Mesothelial cell of epicardium (in vitro differentiated cells): ENCODE data around the gene CNOT2. TPM values are rescaled to one million over a fixed set of nuclear protein-coding genes. Genes with fewer than 3 reads are reported as not detected.

Experiments used
- DNase-seq, 2 experiments: peaks; one replicate each; pipeline ENCODE4 v3.0.0; 2021; ENCODE audit warnings: low spot score in 2 of 2; ENCODE audit not compliant: unreplicated experiment in 2 of 2
- H3K27ac Mint-ChIP-seq: 2 replicates; pipeline ENCODE4 v1.8.0; 2021; ENCODE audit warnings: mixed read lengths
- H3K27me3 Mint-ChIP-seq: 2 replicates; pipeline ENCODE4 v1.8.0; 2021; ENCODE audit warnings: low read depth, mixed read lengths
- H3K36me3 Mint-ChIP-seq: 2 replicates; pipeline ENCODE4 v1.8.0; 2021; ENCODE audit warnings: mixed read lengths
- H3K4me1 Mint-ChIP-seq: 2 replicates; pipeline ENCODE4 v1.8.0; 2021; ENCODE audit warnings: mixed read lengths
- H3K4me3 Mint-ChIP-seq: 2 replicates; pipeline ENCODE4 v1.8.0; 2021; ENCODE audit warnings: mild to moderate bottlenecking, moderate library complexity, mixed read lengths
- H3K9me3 Mint-ChIP-seq: 2 replicates; pipeline ENCODE4 v1.8.0; 2021; ENCODE audit warnings: mixed read lengths
- total RNA-seq: library from RNA; stranded (reverse); gene quantifications from 3 replicates; pipeline ENCODE4 v1.2.1, GENCODE V29; 2021
- TF ChIP-seq, protein P1 (sequence below): fragments of 200-600 bp; sonication (generic); IDR thresholded peaks from one replicate; pipeline ENCODE4 v1.5.0; 2021; ENCODE audit warnings: antibody characterized with exemption; ENCODE audit not compliant: unreplicated experiment

CNOT2 gene
- total RNA-seq, 1 donor from 2014 or later = 126 TPM

DNA sequence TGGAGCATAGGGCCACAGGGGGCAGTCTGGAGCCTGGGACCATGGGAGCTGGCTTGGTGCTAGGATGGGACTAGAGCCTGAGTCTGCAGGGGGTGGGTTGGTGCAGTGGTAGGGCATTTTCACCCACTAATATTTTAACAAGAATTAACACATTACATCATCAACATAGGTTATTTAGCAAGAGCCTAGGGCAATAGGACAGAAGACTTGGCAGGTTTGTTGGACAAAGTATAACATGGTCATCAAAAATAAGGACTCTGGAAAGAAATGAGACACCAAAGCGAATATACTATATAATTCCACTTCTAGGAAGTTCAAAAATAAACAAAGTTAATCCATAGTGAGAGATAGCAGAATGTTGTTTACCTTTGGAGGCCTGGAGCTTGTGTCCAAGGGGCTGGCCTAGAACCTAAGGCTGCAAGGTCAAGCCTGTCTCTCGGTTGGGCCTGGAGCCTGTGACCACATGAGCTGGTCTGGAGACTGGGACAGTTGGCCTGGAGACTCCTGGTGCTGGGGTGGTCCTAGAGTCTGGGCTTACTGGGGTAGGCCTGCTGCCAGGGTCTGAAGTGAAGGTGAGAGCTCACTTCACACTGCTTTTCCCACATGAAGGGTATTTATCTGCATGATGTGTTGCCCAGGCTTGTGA lies 28.1 kb upstream of the CNOT2 start:
- Mint-ChIP-seq H3K27me3 (no peaks in the 10 kb centered on the region), H3K36me3 (peaks cover 37% of the 10 kb centered on the region), H3K4me3 (no peak overlapping the region), H3K4me1 (no peaks in the 10 kb centered on the region), H3K9me3 (peaks cover 44% of the 10 kb centered on the region), H3K27ac (no peak overlapping the region)
- TF ChIP-seq, protein P1, sequence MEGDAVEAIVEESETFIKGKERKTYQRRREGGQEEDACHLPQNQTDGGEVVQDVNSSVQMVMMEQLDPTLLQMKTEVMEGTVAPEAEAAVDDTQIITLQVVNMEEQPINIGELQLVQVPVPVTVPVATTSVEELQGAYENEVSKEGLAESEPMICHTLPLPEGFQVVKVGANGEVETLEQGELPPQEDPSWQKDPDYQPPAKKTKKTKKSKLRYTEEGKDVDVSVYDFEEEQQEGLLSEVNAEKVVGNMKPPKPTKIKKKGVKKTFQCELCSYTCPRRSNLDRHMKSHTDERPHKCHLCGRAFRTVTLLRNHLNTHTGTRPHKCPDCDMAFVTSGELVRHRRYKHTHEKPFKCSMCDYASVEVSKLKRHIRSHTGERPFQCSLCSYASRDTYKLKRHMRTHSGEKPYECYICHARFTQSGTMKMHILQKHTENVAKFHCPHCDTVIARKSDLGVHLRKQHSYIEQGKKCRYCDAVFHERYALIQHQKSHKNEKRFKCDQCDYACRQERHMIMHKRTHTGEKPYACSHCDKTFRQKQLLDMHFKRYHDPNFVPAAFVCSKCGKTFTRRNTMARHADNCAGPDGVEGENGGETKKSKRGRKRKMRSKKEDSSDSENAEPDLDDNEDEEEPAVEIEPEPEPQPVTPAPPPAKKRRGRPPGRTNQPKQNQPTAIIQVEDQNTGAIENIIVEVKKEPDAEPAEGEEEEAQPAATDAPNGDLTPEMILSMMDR = no peak
- DNase-seq = no peak

DNA sequence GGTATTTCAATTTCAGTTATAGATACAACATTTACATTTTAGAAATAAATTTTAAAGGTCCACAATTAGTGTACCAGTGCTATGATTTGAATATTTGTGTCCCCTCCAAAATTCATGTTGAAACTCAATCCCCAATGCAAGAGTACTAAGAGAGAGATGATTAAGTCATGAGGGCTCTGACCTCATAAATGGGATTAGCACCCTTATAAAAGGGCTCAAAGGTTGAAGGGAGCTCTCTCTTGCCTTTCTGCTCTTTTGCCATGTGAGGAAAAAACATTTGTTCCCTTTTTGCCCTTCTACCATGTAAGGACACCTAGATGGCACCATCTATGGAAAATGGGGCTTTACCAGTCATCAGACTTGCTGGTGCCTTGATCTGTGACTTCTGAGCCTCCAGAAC lies 25.8 kb upstream of the CNOT2 start:
- H3K36me3 Mint-ChIP-seq = peaks cover 35% of the 10 kb centered on the region
- H3K9me3 Mint-ChIP-seq = peaks cover 31% of the 10 kb centered on the region
- H3K27me3 Mint-ChIP-seq = no peaks in the 10 kb centered on the region
- no peak overlapping the region for H3K4me3 Mint-ChIP-seq
- TF ChIP-seq, protein P1 = no peak
- no peak overlapping the region for H3K27ac Mint-ChIP-seq
- no peaks in the 10 kb centered on the region for H3K4me1 Mint-ChIP-seq
- no peak for DNase-seq

DNA sequence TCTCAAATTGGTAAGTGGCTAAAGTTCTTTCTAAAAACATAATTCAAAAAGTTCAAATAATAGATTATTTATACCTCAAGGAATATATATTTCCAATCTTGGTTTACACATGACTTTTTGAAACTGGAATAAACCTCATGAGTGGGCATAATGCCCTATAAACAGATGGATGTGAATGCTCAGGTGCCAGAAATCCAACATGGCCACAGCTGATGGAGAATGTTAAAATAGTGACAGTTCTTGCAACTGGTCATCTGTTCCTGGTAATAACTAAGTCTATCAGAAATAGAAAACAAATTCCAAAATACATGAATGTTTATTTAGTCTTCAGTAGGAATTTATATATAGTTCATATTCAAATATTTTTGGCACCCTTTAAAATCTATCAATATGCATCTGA lies 21.6 kb upstream of the CNOT2 start:
- peaks cover 5% of the 10 kb centered on the region for H3K4me1 Mint-ChIP-seq

DNA sequence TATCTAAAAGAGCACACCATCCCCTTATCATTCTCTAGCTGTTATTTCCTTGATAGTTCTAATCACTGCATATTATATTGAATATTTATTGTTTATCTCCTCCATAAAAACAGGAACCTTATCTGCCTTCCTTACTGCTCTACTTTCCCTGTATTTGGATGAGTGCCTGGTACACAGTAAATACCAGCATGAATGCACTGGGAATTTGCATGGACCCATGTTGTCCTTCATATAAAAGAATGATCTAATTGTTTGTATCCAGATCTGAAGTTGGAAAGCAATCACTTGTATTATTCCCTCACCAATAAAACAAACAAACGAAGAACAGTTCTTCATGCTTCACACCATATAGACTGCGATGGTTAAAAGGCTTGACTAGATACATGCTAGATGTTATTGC lies 15.3 kb upstream of the CNOT2 start:
- H3K4me1 Mint-ChIP-seq = peaks cover 5% of the 10 kb centered on the region
- no peaks in the 10 kb centered on the region for H3K9me3 Mint-ChIP-seq
- no peak for DNase-seq
- no peak overlapping the region for H3K27ac Mint-ChIP-seq
- H3K27me3 Mint-ChIP-seq = no peaks in the 10 kb centered on the region
- no peak overlapping the region for H3K4me3 Mint-ChIP-seq
- TF ChIP-seq, protein P1 = no peak
- no peaks in the 10 kb centered on the region for H3K36me3 Mint-ChIP-seq

More for the DNA sequence above, 21.6 kb upstream of the CNOT2 start:
- TF ChIP-seq, protein P1 = no peak
- no peak for DNase-seq
- no peak overlapping the region for H3K27ac Mint-ChIP-seq
- peaks cover 11% of the 10 kb centered on the region for H3K36me3 Mint-ChIP-seq
- no peaks in the 10 kb centered on the region for H3K27me3 Mint-ChIP-seq
- H3K9me3 Mint-ChIP-seq = peaks cover 4% of the 10 kb centered on the region
- no peak overlapping the region for H3K4me3 Mint-ChIP-seq

DNA sequence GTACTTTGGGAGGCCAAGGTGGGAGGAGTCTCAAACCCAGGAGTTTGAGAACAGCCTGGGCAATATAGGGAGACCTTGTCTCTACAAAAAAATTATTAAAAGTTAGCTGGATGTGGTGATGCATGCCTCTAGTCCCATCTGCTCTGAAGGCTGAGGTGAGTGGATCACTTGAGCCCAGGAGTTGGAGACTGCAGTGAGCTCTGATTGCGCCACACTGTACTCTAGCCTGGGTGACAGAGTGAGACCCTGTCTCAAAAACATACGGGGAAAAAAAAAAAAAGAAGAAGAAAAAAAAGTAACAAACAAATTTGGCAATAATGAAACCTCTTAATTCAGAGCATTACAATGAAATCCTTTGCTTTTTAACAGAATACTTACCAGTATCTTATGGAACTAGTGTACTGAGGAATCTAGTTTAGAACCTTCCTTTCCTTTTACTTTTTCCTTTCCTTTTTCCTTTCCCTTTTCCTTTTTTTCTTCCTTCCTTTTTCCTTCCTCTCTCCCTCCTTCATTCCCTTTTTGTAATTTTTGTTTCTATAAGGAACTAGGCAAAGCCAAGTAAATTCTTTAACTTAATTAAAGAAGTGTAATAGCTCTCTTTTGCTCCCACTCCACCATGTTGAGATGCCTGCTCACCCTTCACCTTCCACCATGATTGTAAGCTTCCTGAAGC lies 12.2 kb upstream of the CNOT2 start:
- Mint-ChIP-seq H3K36me3 (peaks cover 9% of the 10 kb centered on the region), H3K27me3 (no peaks in the 10 kb centered on the region), H3K27ac (no peak overlapping the region), H3K4me1 (no peaks in the 10 kb centered on the region), H3K9me3 (no peaks in the 10 kb centered on the region), H3K4me3 (no peak overlapping the region)
- TF ChIP-seq, protein P1 = no peak
- no peak for DNase-seq
